ENCODE results near the gene NAALADL2. TPM values are rescaled to one million over a fixed set of nuclear protein-coding genes. Genes with fewer than 3 reads are reported as not detected.
"Not testable (repeated sequence)": the region's sequence is repeated elsewhere in the genome, so short reads cannot be mapped to it uniquely, and the experiment has no call there.

NAALADL2 gene
- total RNA-seq, 5 donors from 2014 or later (not counting 1 experiment from before 2014, with no cell fraction given): 0.13 to 1.4 (median 0.36) TPM; not detected in 1

DNA sequence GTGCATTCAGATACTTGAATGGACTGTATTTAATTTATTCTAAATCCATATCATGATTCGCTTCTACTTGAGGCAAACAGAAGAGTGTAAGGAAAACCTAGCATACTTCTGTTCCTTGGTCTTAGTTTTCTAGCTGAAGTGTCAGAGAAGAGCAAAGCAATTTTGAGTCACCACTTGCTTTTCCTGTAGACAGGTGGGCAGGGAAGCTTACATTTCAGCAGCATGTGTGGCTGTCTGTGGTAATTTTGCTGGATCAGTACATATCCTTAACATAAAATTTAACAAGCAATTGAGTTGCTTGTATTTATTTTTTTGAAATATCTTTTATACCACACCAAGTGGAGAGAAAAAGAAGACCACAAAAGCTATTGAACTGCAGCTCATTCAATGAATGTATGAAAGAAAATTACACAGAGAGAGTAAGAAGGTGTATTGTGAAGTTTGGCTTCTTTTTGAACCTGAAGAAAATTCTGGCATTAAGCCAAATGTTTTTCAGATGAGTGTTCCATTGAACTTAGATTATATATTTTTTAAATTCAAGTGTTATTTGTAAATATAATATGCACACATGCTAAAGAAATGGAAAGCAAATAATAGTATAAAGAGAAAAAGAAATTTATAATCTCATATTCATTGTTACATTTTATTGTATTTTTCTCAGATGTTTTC lies 747.6 kb downstream of the NAALADL2 start:
- Histone ChIP-seq H3K36me3 (ENCODE audit: control insufficient read depth in 2 of 2, extremely low read depth in 1 of 2, insufficient read depth in 1 of 2, low read length in 1 of 2) (no peaks in the 10 kb centered on the region), H3K27me3 (replicated peaks in 1 of 2; ENCODE audit: control insufficient read depth in 2 of 2, extremely low read depth in 1 of 2, insufficient read depth in 2 of 2, low read length in 1 of 2) (no peaks in the 10 kb centered on the region), H3K4me3 (ENCODE audit: control insufficient read depth in 1 of 2, extremely low read depth in 1 of 2, low read length in 1 of 2) (no peak overlapping the region), H3K9me3 (no peaks in the 10 kb centered on the region), H3K4me1 (ENCODE audit: control insufficient read depth in 1 of 2, extremely low read depth in 1 of 2, insufficient read depth in 2 of 2, low read length in 2 of 2) (no peaks in the 10 kb centered on the region), H3K27ac (ENCODE audit: low read length) (no peak overlapping the region)
- WGBS (ENCODE audit: insufficient coverage): no CpG with 5 or more reads among the region's 1 CpG
- DNase-seq: no peak
- Mint-ChIP-seq H3K27me3 (no peaks in the 10 kb centered on the region), H3K27ac (no peak overlapping the region), H3K4me1 (no peaks in the 10 kb centered on the region), H3K36me3 (no peaks in the 10 kb centered on the region), H3K4me3 (no peak overlapping the region), H3K9me3 (peaks cover 0 to 8% (median 0%) of the 10 kb centered on the region in 3 donors)
- POLR2A ChIA-PET: interaction anchor here in 1 of 2 donors (0.6 kb wide), 1 partner anchor 15 kb away, joined by 3 read pairs; no protein-coding TSS in a partner anchor
- CTCF ChIA-PET: no interaction called here
- ATAC-seq (replicated peaks in 1 of 4): no peak

DNA sequence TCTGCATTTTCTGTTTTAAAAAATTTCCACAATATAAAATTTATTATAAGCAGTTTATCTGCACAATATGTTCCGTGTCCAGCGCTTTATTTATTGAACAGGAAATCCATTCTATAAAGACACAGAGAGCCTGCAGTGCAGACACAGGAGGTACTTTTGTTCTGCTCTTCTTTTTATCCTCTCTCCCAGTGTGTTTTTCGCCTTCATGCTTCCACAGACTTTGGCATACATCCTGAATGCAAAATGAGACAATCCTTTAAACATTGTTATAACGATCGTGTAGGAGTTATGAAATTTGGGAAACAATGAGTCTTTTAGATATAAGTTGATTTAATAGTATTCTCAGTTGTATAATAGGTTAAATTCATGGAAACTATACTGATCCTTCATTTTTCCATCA lies 749.2 kb downstream of the NAALADL2 start:
- 100% methylated on average over 1 of the region's 5 CpGs for whole genome bisulfite sequencing (ENCODE audit: insufficient coverage)
- ChIA-PET CTCF (no interaction called here), POLR2A (interaction anchor here in 1 of 2 donors (0.6 kb wide), 1 partner anchor 632 kb away, joined by 3 read pairs; no protein-coding TSS in a partner anchor)

DNA sequence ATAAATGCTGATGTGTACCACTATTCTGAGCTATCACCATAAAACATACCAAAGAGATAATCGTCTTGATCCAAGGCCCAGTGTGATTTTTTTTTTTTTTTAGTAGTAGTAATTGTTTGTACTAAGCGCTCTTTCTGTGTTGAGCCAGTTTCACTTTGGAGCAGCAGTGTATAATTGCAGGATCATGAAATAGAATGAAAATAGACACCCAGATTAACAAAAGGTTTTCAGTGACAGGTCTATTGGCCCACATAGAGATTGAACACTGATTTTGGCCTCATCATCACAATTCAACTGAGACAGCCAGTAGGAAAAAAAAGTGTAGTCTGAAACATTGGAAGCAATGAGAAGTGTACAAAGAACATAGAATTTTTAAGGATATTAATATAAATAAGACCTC lies 749.8 kb downstream of the NAALADL2 start:
- no peaks in the 10 kb centered on the region for H3K36me3 ChIP-seq (ENCODE audit: control insufficient read depth in 2 of 2, extremely low read depth in 1 of 2, insufficient read depth in 1 of 2, low read length in 1 of 2)
- no peak overlapping the region for H3K4me3 ChIP-seq (ENCODE audit: control insufficient read depth in 1 of 2, extremely low read depth in 1 of 2, low read length in 1 of 2)
- ATAC-seq (replicated peaks in 1 of 4) (no peak), DNase-seq (no peak)
- no peak overlapping the region for H3K4me3 Mint-ChIP-seq
- no CpG with 5 or more reads among the region's 2 CpGs for WGBS (ENCODE audit: insufficient coverage)
- no peaks in the 10 kb centered on the region for H3K27me3 Mint-ChIP-seq
- ChIA-PET POLR2A (interaction anchor here in 1 of 2 donors (0.6 kb wide), 1 partner anchor 633 kb away, joined by 3 read pairs; no protein-coding TSS in a partner anchor), CTCF (no interaction called here)
- H3K27me3 ChIP-seq (replicated peaks in 1 of 2; ENCODE audit: control insufficient read depth in 2 of 2, extremely low read depth in 1 of 2, insufficient read depth in 2 of 2, low read length in 1 of 2): no peaks in the 10 kb centered on the region
- no peak overlapping the region for H3K27ac ChIP-seq (ENCODE audit: low read length)
- no peak overlapping the region for H3K27ac Mint-ChIP-seq
- no peaks in the 10 kb centered on the region for H3K36me3 Mint-ChIP-seq
- H3K4me1 Mint-ChIP-seq: no peaks in the 10 kb centered on the region
- no peaks in the 10 kb centered on the region for H3K9me3 ChIP-seq
- H3K4me1 ChIP-seq (ENCODE audit: control insufficient read depth in 1 of 2, extremely low read depth in 1 of 2, insufficient read depth in 2 of 2, low read length in 2 of 2): no peaks in the 10 kb centered on the region
- peaks cover 0 to 13% (median 0%) of the 10 kb centered on the region in 3 donors for H3K9me3 Mint-ChIP-seq

More for the DNA sequence above, 749.2 kb downstream of the NAALADL2 start:
- H3K4me1 Mint-ChIP-seq: no peaks in the 10 kb centered on the region
- H3K4me1 ChIP-seq (ENCODE audit: control insufficient read depth in 1 of 2, extremely low read depth in 1 of 2, insufficient read depth in 2 of 2, low read length in 2 of 2): no peaks in the 10 kb centered on the region
- H3K27ac ChIP-seq (ENCODE audit: low read length): no peak overlapping the region
- H3K27me3 ChIP-seq (replicated peaks in 1 of 2; ENCODE audit: control insufficient read depth in 2 of 2, extremely low read depth in 1 of 2, insufficient read depth in 2 of 2, low read length in 1 of 2): no peaks in the 10 kb centered on the region
- no peaks in the 10 kb centered on the region for H3K9me3 ChIP-seq
- H3K36me3 ChIP-seq (ENCODE audit: control insufficient read depth in 2 of 2, extremely low read depth in 1 of 2, insufficient read depth in 1 of 2, low read length in 1 of 2): no peaks in the 10 kb centered on the region
- DNase-seq (no peak), ATAC-seq (replicated peaks in 1 of 4) (no peak)
- H3K4me3 ChIP-seq (ENCODE audit: control insufficient read depth in 1 of 2, extremely low read depth in 1 of 2, low read length in 1 of 2): no peak overlapping the region
- no peaks in the 10 kb centered on the region for H3K27me3 Mint-ChIP-seq
- H3K9me3 Mint-ChIP-seq: peaks cover 0 to 13% (median 0%) of the 10 kb centered on the region in 3 donors
- no peak overlapping the region for H3K27ac Mint-ChIP-seq
- no peaks in the 10 kb centered on the region for H3K36me3 Mint-ChIP-seq
- no peak overlapping the region for H3K4me3 Mint-ChIP-seq

DNA sequence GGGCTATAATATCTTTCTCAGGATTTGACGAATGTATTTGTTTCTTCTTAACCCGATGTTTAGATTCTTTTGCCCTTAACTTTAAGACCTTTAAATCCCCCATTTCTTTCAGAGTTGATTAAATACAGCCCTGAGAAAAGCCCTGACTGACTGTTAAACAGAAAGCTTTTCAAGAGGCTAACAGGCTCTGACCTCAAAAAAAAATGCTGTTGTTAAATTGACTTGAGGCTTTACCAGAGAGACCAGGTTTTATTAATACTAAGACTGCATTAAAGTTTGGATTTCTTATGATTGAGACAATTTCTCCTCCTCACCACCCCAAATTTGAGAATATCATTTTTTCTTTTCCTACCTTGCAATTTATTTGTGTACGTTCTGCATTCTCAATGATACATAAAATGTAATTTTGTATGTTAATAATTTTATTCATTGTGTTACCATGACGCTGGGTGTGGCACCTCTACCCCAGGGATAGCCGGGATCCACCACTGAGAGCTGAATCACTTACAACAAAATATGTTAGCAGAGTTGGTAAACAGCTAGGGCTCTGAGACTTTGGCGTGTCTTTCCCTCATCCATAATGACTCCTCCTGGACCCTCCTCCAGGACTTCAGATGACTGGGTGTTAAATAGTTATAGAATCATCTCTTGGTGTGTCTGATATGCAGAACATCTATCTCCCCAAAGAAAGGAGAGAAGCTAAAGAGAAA lies 753.5 kb downstream of the NAALADL2 start:
- ATAC-seq (replicated peaks in 1 of 4): no peak
- no peaks in the 10 kb centered on the region for H3K4me1 Mint-ChIP-seq

DNA sequence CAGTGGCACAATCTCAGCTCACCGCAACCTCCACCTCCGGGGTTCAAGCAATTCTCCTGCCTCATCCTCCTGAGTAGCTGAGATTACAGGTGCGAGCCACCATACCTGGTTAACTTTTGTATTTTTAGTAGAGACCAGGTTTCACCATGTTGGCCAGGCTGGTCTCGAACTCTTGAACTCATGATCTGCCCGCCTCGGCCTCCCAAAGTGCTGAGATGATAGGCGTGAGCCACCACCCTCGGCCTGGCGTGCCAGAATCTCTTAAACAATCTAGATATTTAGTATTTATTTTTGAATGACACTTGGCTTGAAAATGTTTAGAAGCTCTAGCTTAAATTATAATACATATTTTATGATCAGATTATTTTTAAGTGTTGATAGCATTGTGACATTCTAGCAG lies 755.0 kb downstream of the NAALADL2 start:
- DNase-seq; H3K4me1 Mint-ChIP-seq; ATAC-seq (replicated peaks in 1 of 4); H3K36me3 ChIP-seq (ENCODE audit: control insufficient read depth in 2 of 2, extremely low read depth in 1 of 2, insufficient read depth in 1 of 2, low read length in 1 of 2); H3K4me1 ChIP-seq (ENCODE audit: control insufficient read depth in 1 of 2, extremely low read depth in 1 of 2, insufficient read depth in 2 of 2, low read length in 2 of 2); H3K27ac Mint-ChIP-seq; H3K27me3 Mint-ChIP-seq; H3K4me3 Mint-ChIP-seq; H3K9me3 ChIP-seq; CTCF ChIA-PET; H3K27me3 ChIP-seq (replicated peaks in 1 of 2; ENCODE audit: control insufficient read depth in 2 of 2, extremely low read depth in 1 of 2, insufficient read depth in 2 of 2, low read length in 1 of 2); H3K36me3 Mint-ChIP-seq; POLR2A ChIA-PET; H3K4me3 ChIP-seq (ENCODE audit: control insufficient read depth in 1 of 2, extremely low read depth in 1 of 2, low read length in 1 of 2); H3K27ac ChIP-seq (ENCODE audit: low read length): not testable (repeated sequence)
- WGBS (ENCODE audit: insufficient coverage): 81% methylated on average over 2 of the region's 9 CpGs
- H3K9me3 Mint-ChIP-seq: peaks cover 0 to 16% (median 4%) of the 10 kb centered on the region in 3 donors

More for the DNA sequence above, 753.5 kb downstream of the NAALADL2 start:
- POLR2A ChIA-PET: interaction anchor here in 1 of 2 donors (0.5 kb wide), 1 partner anchor 114 kb away, joined by 4 read pairs; no protein-coding TSS in a partner anchor
- no peak overlapping the region for H3K4me3 Mint-ChIP-seq
- Histone ChIP-seq H3K36me3 (ENCODE audit: control insufficient read depth in 2 of 2, extremely low read depth in 1 of 2, insufficient read depth in 1 of 2, low read length in 1 of 2) (no peaks in the 10 kb centered on the region), H3K27me3 (replicated peaks in 1 of 2; ENCODE audit: control insufficient read depth in 2 of 2, extremely low read depth in 1 of 2, insufficient read depth in 2 of 2, low read length in 1 of 2) (no peaks in the 10 kb centered on the region), H3K27ac (ENCODE audit: low read length) (no peak overlapping the region), H3K9me3 (no peaks in the 10 kb centered on the region), H3K4me3 (ENCODE audit: control insufficient read depth in 1 of 2, extremely low read depth in 1 of 2, low read length in 1 of 2) (no peak overlapping the region), H3K4me1 (ENCODE audit: control insufficient read depth in 1 of 2, extremely low read depth in 1 of 2, insufficient read depth in 2 of 2, low read length in 2 of 2) (no peaks in the 10 kb centered on the region)
- H3K36me3 Mint-ChIP-seq: no peaks in the 10 kb centered on the region
- CTCF ChIA-PET: no interaction called here
- H3K9me3 Mint-ChIP-seq: peaks cover 0 to 13% (median under 1%) of the 10 kb centered on the region in 3 donors
- no peak overlapping the region for H3K27ac Mint-ChIP-seq
- WGBS (ENCODE audit: insufficient coverage): no CpG with 5 or more reads among the region's 6 CpGs
- no peaks in the 10 kb centered on the region for H3K27me3 Mint-ChIP-seq
- no peak for DNase-seq

DNA sequence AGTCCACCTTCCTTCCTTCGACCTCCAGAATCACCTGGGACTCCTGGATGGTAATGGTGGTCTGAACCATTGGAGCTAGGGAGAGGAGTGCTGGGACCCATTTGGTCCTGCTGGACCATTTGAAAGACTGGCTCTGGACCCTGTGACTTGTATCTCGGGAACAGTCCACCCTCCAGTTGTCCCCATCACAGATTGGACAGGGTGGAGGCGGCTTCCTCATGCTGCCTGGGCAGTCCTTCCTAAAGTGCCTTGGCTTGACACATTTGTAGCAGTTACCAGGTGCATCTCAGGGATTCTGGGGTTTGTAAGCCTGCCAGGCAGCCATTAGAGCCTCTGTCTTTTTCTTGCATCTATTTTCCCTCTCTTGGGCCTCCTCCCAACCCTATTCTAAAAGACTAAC lies 758.1 kb downstream of the NAALADL2 start:
- DNase-seq (no peak), ATAC-seq (replicated peaks in 1 of 4) (no peak)
- Mint-ChIP-seq H3K27me3 (no peaks in the 10 kb centered on the region), H3K4me3 (no peak overlapping the region), H3K27ac (no peak overlapping the region), H3K9me3 (peaks cover 0 to 20% (median 11%) of the 10 kb centered on the region in 3 donors), H3K36me3 (no peaks in the 10 kb centered on the region), H3K4me1 (no peaks in the 10 kb centered on the region)
- H3K36me3 ChIP-seq (ENCODE audit: control insufficient read depth in 2 of 2, extremely low read depth in 1 of 2, insufficient read depth in 1 of 2, low read length in 1 of 2): no peaks in the 10 kb centered on the region
- no peak overlapping the region for H3K27ac ChIP-seq (ENCODE audit: low read length)
- ChIA-PET POLR2A (no interaction called here), CTCF (no interaction called here)
- no peaks in the 10 kb centered on the region for H3K4me1 ChIP-seq (ENCODE audit: control insufficient read depth in 1 of 2, extremely low read depth in 1 of 2, insufficient read depth in 2 of 2, low read length in 2 of 2)
- H3K9me3 ChIP-seq: no peaks in the 10 kb centered on the region
- H3K27me3 ChIP-seq (replicated peaks in 1 of 2; ENCODE audit: control insufficient read depth in 2 of 2, extremely low read depth in 1 of 2, insufficient read depth in 2 of 2, low read length in 1 of 2): no peaks in the 10 kb centered on the region
- 85% methylated on average over 2 of the region's 3 CpGs for WGBS (ENCODE audit: insufficient coverage)
- H3K4me3 ChIP-seq (ENCODE audit: control insufficient read depth in 1 of 2, extremely low read depth in 1 of 2, low read length in 1 of 2): no peak overlapping the region
